Stimulated activated CD8-positive, alpha-beta memory T cell treated with anti-CD3 and anti-CD28 coated beads, Interleukin-2, amount 100 ng/mL, for 48 hours (primary cell): ENCODE data around the gene PPP2R5D.
"Not testable (repeated sequence)": the region's sequence is repeated elsewhere in the genome, so short reads cannot be mapped to it uniquely, and the experiment has no call there.

Source experiments
- DNase-seq, 2 donors: peaks; one replicate each; pipeline ENCODE4 v3.0.0-alpha.2; 2020; ENCODE audit warnings: low read depth in 2 of 2

PPP2R5D gene

GRCh38 chr6:43026365-43026764, 42.0 kb downstream of the PPP2R5D start:
- DNase-seq, result no peak

DNA sequence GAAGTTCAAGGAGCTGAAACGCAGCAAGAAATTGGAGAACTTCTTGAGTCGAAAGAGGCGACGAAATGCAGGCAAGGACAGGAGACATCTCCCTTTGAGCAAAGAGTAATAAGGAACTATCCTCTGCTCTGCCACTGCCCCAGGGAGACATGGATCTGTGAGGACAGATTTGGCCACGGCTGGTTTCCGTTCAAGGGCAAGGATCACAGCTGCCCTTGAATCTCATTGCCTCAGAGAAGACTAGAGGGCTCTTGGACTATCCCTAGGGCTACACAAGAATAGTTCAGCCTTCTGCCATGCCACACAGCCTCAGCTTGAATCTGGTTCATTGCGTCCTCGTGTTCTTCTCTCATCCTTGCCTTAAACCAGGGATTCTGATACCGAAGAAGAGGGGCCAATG, 44.8 kb downstream of the PPP2R5D start:
- DNase-seq, result no peak

DNA sequence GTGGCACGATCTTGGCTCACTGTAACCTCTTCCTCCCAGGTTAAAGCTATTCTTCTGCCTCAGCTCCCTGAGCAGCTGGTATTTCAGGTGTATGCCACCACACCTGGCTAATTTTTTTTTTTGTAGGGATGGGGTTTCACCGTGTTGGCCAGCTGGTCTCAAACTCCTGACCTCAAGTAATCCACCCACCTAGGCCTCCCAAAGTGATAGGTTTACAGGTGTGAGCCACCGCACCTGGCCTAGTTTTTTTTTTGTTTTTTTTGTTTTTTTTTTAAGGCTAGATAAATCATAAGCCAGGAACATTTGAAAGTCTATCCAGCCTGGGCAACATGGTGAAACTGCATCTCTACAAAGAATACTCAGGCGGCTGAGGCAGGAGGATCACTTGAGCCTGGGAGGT, 48.0 kb downstream of the PPP2R5D start:
- DNase-seq, result no peak

DNA sequence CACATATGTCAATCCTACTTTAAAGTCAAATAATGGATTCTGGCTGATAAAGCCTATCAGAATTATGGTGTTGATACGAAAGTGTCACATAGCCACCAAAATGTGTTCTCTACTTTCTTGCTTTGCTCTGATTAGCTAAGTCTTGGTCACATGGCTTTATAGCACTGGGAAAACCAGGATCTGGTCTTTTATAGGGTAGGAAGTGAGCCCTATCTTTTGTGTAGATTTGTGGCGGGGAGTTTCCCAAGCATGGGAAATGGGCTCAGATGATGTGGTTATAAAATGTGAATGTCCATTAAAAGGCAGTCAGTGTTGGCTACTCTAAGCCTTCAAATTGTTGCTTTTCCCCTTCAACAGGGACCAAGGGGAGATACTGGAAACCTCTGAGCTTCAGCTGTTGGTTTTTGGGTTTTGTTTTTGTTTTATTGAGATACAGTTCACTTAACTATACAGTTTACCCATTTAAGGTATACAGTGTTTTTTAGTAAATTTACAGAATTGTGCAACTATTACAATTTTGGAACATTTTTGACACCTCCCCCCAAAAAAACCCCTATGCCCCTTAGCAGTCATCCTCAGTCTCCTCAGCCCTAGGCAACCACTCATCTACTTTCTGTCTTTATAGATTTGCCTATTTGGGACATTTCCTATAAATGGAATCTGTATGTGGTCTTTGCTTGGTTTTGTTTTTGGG, 49.3 kb downstream of the PPP2R5D start:
- no peak for DNase-seq

DNA sequence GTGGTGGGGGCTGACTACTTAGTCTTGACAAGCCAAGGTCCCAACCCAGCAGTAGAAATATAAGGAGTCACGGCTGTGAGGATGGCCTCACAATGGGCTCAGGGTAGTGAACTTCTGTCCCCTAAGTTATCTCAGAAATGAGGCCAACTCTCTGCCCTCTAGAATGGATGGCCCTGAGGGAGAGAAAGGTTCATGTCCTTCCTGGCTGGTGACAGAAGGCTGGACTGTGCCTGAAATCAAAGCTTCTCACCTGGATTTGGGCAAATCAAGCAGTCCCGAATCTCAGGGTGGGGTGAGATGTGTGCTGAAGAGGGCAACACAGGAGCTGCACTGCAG, 49.8 kb downstream of the PPP2R5D start:
- no peak for DNase-seq

- DNase-seq, result no peak
Observed at GRCh38 chr6:43035495-43036194, 51.3 kb downstream of the PPP2R5D start.

DNA sequence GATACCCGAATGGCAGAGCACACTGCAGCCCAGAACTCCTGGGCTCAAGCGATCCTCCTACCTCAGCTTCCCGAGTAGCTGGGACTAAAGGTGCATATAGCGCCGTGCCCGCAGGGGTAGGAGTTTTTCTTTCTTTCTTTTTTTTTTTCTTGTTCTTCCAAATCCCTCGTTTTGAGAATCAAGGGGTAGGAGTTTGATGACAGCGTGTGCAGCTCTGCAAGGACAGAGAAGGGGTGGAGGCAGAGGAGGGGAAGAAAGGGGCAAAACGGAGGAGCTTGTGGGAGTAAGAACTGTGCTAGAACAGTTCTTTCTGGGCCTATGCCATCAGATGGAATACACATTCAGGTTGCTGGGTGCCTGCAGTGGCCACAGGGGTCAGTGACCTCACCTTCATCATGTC, 52.3 kb downstream of the PPP2R5D start:
- DNase-seq, result no peak

- no peak for DNase-seq
Observed at GRCh38 chr6:43037197-43037596, 52.8 kb downstream of the PPP2R5D start.

DNA sequence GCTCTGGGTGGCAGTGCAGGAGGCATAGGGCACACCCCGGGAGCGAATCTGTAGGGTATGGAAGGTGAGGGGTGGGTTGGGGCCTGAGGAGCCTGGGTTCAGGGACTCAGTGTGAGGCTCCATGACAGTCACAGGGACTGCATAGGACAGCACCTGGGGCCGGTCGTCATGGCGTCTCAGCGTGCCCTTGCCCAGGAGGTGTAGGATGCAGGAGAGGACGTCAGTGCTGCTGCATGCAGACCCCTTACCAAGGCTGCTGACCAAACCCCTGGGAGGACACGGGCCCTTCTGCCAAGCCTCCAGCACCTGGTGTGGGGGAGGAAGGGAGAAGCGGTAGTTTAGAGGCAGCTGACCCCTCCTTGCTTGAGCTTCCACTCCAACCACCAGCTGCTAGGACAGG, 53.3 kb downstream of the PPP2R5D start:
- DNase-seq, result no peak

GRCh38 chr6:43038727-43039126, 54.4 kb downstream of the PPP2R5D start:
- no peak for DNase-seq

GRCh38 chr6:43040542-43041257, 56.3 kb downstream of the PPP2R5D start:
- no peak for DNase-seq

- DNase-seq, result not testable (repeated sequence)
Observed at GRCh38 chr6:43041475-43041874, 57.1 kb downstream of the PPP2R5D start.

DNA sequence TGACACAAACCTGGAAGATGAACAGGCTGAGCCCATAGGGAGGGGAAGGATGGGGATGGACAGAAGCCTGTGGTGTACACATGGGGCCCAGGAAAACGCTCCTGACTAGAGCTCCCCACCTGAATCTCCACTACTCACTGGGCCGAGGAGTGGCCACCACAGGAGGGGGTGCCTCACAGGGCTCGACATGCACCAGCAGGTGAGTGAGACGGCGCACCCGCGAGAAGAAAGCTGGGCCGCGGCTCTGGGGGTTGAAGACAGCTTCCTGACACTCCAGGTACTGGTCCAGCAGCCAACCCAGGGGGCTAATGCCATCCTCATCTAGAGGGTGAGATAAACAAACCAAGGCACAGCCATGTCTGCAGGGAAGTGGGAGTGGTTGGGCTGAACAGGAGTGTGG, 58.9 kb downstream of the PPP2R5D start:
- DNase-seq, result no peak

- no peak for DNase-seq
Observed at GRCh38 chr6:43045371-43045930, 61.1 kb downstream of the PPP2R5D start.

- no peak for DNase-seq
Observed at GRCh38 chr6:43047998-43048397, 63.6 kb downstream of the PPP2R5D start.

DNA sequence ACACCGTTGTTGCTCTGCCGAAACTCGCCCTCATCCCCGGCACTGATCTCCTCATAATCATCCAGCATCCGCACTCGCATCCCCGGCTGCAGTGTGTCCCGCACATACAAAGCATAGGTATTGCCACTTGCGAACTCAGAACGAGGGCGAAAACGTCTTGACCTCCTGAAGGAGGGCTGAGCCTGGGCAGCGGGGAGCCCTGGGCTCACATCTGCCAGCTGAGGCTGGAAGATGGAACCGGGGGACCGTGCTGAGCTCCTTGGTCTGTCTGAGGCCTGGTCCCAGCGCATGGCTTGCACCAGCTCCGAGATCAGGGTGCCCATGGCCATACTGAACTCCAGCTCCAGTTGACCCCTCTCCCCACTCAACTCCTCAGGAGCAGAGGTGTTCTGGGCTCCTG, 66.6 kb downstream of the PPP2R5D start:
- DNase-seq, result no peak

GRCh38 chr6:43052225-43052841, 68.0 kb downstream of the PPP2R5D start:
- DNase-seq, result no peak

- DNase-seq, result no peak
Observed at GRCh38 chr6:43052842-43053544, 68.6 kb downstream of the PPP2R5D start.

GRCh38 chr6:43053545-43054205, 69.3 kb downstream of the PPP2R5D start, which contains the start of gene CUL7:
Gene CUL7, minus strand, starts transcription at chr6:43053851. Its CDS starts 1,063 bp downstream, at chr6:43052788.
- peak; percentile 85 to 88 for DNase-seq

DNA sequence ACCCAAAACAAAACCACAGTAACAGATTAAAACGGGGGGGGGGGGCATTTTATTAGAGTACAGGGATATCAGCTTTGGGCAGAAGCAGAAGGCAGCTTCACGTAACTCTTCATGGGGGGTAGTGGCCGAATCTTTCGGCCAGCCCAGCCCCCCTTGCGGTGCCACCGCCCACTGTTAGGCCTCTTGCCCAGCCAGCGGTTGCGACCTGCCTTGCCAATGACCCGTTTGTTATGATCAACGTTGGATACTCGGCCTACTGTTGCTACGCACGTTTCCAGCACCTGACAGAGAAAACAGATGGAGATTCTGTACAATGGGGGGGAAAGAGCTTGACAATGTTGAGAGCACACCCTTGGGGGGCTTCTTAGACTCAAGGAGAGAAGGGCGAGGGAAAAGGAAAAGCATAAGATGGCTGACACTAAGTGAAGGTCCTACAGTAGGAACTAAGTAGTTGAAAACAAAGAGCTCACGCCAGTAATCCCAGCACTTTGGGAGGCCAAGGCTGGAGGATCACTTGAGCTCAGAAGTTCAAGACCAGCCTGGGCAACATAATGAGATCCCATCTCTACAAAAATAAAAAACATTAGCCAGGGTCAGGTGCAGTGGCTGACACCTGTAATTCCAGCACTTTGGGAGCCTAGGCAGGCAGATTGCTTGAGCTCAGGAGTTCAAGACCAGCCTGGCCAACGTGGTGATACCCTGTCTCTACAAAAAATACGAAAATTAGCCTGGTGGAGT, 70.0 kb downstream of the PPP2R5D start:
- DNase-seq, result no peak
